Tibial nerve (tissue), 4 donors: Measurements from ENCODE around the gene OSBPL5. TPM values are rescaled to one million over a fixed set of nuclear protein-coding genes. Genes with fewer than 3 reads are reported as not detected.

Experiments used
- DNase-seq, 2 donors: peaks; one replicate each; pipeline ENCODE4 v3.0.0-alpha.2; 2019; ENCODE audit warnings: low spot score in 2 of 2
- H3K27ac ChIP-seq, 4 donors: fragments of 200-600 bp; sonication (generic) in 3 of 4; one replicate each; pipeline ENCODE4 v1.5.1; 2017 to 2019; ENCODE audit warnings: mild to moderate bottlenecking in 1 of 4
- H3K27me3 ChIP-seq, 2 donors: fragments of 200-600 bp; sonication (generic) in 1 of 2; one replicate each; pipeline versions ENCODE4 v1.5.1 to v1.6.0; 2017 to 2019
- H3K36me3 ChIP-seq, 3 donors: fragments of 200-600 bp; sonication (generic); one replicate each; pipeline ENCODE4 v1.5.1; 2018 to 2019
- H3K4me1 ChIP-seq, 4 donors: fragments of 200-600 bp; sonication (generic) in 3 of 4; one replicate each; pipeline ENCODE4 v1.5.1; 2017 to 2019
- H3K4me3 ChIP-seq, 4 donors: fragments of 200-600 bp; sonication (generic) in 3 of 4; one replicate each; pipeline ENCODE4 v1.5.1; 2017 to 2019; ENCODE audit warnings: mild to moderate bottlenecking in 1 of 4, moderate library complexity in 1 of 4
- H3K9me3 ChIP-seq, 4 donors: fragments of 200-600 bp; sonication (generic) in 3 of 4; one replicate each; pipeline ENCODE4 v1.5.1; 2017 to 2019
- CTCF ChIP-seq, 5 experiments: fragments of 200-600 bp in 3 of 5; fragments of 450-650 bp in 2 of 5; sonication (generic) in 3 of 5; IDR thresholded peaks; one replicate each; pipeline ENCODE4 v1.5.1; 2016 to 2019; ENCODE audit warnings: antibody characterized with exemption in 5 of 5, mild to moderate bottlenecking in 3 of 5, moderate library complexity in 2 of 5
- EP300 ChIP-seq, 2 donors: sonication (generic); formaldehyde crosslinking; IDR thresholded peaks; one replicate each; pipeline ENCODE4 v1.6.1; 2017; ENCODE audit warnings: antibody characterized with exemption in 2 of 2, mild to moderate bottlenecking in 1 of 2
- POLR2A ChIP-seq, 2 donors: fragments of 450-650 bp; IDR thresholded peaks; one replicate each; pipeline ENCODE4 v1.6.1; 2017; ENCODE audit warnings: antibody characterized with exemption in 2 of 2, mild to moderate bottlenecking in 2 of 2, moderate library complexity in 2 of 2
- WGBS, 2 donors: methylation state at CpG; one replicate each; pipeline ENCODE4 v1.1.5; 2018; 5-methylcytosine and 5-hydroxymethylcytosine counted together
- total RNA-seq, 4 donors: library from RNA; depleted of rRNA; stranded (reverse); fragments of >200 nt; gene quantifications; one replicate each; pipeline ENCODE4 v1.1.0, GENCODE V29; 2016

Gene OSBPL5
- total RNA-seq, 4 donors from 2014 or later = 58.8 to 168 (median 106) TPM

DNA sequence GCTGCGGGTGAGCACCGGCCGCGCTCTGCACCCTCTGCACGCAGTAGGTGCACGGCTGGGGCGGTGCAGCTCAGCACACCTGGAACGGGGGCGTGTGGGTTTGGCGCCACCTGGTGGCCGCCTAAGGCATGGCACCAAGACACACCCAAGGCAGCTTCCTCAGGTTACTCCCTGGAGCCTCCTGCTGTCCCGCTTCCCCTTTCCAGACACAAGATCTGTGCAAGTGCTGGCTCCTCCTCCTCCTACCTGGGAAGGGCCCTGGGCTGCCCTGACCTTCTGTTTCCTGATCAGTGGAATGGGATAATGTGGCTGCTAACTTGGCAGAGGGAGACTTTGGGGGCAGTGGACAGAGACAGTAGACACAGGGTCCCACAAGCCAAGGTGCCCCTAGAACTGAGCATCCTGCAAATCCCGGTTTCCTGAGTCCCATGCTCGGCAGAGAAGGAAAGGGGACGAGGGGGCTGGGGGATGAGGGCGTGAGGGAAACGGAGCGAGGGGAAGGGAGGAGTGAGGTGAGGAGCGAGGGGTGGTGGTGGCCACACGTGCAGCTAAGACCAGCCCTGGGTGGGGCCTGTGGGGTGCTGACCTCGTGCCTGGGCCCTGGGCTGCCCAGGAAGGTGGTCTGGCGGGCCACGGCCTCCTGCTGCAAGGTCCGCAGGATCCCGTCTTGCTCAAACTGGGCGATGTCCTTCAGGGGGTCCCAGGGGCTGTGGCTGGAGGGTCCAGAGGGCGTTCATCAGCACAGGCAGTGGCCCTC, 73.1 kb downstream of the OSBPL5 start:
- Histone ChIP-seq H3K27me3 (no peaks in the 10 kb centered on the region), H3K4me3 (no peak overlapping the region), H3K4me1 (peaks cover 0 to 47% (median 8%) of the 10 kb centered on the region in 4 donors), H3K27ac (peak overlapping the region in 1 of 4 donors; percentile 17), H3K9me3 (no peaks in the 10 kb centered on the region), H3K36me3 (peaks cover 0 to 72% (median 2%) of the 10 kb centered on the region in 3 donors)
- TF ChIP-seq POLR2A (IDR thresholded peaks at IDR 0.05) (no peak), CTCF (IDR thresholded peaks at IDR 0.05) (peak; percentile 97 to 99 (median 98)), EP300 (IDR thresholded peaks at IDR 0.05) (peak in 1 of 2 donors; percentile 26)
- peak in 1 of 2 donors; percentile 61 for DNase-seq
- 62 to 67% methylated on average over 15 to 18 of the region's 27 CpGs for WGBS, 2 donors

GRCh38 chr11:3091081-3091845, 73.8 kb downstream of the OSBPL5 start:
- H3K4me1 ChIP-seq = peaks cover 0 to 46% (median 7%) of the 10 kb centered on the region in 4 donors
- H3K36me3 ChIP-seq = peaks cover 0 to 75% (median 2%) of the 10 kb centered on the region in 3 donors
- TF ChIP-seq EP300 (IDR thresholded peaks at IDR 0.05) (no peak), POLR2A (IDR thresholded peaks at IDR 0.05) (no peak), CTCF (IDR thresholded peaks at IDR 0.05) (no peak)
- 78 to 84% methylated on average over 11 to 12 of the region's 14 CpGs for WGBS, 2 donors
- no peaks in the 10 kb centered on the region for H3K9me3 ChIP-seq
- no peak for DNase-seq
- H3K4me3 ChIP-seq = no peak overlapping the region
- no peaks in the 10 kb centered on the region for H3K27me3 ChIP-seq
- peak overlapping the region in 1 of 4 donors; percentile 17 for H3K27ac ChIP-seq

DNA sequence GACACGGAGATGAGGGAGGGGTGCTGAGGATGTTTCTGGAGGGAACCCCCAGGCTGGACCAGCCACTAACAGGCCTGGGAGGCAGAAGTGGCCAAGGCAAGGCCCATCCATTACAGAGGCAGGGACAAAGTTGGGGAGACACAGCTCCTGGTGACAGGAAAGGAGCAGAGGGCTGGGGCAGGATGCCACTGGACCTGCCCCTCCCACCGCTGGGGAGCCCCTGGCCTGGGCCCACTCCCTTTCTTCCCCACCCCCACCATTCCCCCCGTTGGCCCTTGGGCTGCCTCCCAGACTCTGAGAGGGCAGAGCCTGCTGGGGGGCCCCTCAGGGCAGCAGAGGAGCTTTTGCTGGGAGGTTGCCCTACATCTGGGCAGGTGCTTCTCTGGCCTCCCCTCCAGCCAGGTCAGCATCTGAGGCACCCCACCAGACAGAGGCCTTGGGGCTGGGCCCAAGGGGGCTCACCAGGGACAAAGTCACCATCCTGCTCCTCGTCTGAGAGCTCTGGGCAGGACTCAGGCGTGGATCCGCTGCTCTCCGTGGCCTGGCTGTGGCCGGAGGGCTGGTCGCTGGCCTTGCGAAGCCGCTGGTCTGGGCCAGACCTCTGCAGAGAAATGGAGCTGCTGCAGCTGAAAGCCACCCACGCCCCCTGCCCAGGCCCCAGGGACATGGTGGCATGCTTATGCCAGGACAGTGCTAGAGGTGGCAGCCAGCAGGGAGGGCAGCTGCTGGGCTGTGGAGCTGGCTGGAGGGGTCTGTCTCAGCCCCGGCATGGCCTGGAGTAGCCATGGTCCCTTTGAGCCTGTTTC, 74.8 kb downstream of the OSBPL5 start:
- 68 to 82% methylated on average over 4 to 12 of the region's 13 CpGs for WGBS, 2 donors

More for the DNA sequence above, 74.8 kb downstream of the OSBPL5 start:
- Histone ChIP-seq H3K27ac (no peak overlapping the region), H3K4me3 (no peak overlapping the region), H3K36me3 (peaks cover 0 to 75% (median 2%) of the 10 kb centered on the region in 3 donors), H3K4me1 (peaks cover 0 to 37% (median 3%) of the 10 kb centered on the region in 4 donors), H3K27me3 (no peaks in the 10 kb centered on the region), H3K9me3 (no peaks in the 10 kb centered on the region)
- no peak for DNase-seq
- TF ChIP-seq EP300 (IDR thresholded peaks at IDR 0.05) (no peak), POLR2A (IDR thresholded peaks at IDR 0.05) (no peak), CTCF (IDR thresholded peaks at IDR 0.05) (no peak)
